Stimulated activated naive B cell treated with anti-CD40 and anti-IgM and Interleukin-4, amounts not matched to agents 10 μg/mL and 1 μg/mL and 100 μg/mL, for 72 hours (primary cell): Measurements from ENCODE around the gene LDHB.

Source experiments
- ATAC-seq, 2 donors: fragments of 150-1000 bp; cut with Tn5 transposase; replicated peaks; 2 replicates each; pipeline ENCODE4 v1.10.0; 2021; ENCODE audit warnings: moderate library complexity in 1 of 2
- DNase-seq: peaks from one replicate; pipeline ENCODE4 v3.0.0; 2021
- H3K27ac Mint-ChIP-seq: one replicate; pipeline ENCODE4 v1.8.0; 2022; ENCODE audit warnings: mild to moderate bottlenecking, mixed read lengths
- H3K27me3 Mint-ChIP-seq, 2 donors: one replicate each; pipeline ENCODE4 v1.8.0; 2022; ENCODE audit warnings: mixed read lengths in 2 of 2
- H3K36me3 Mint-ChIP-seq, 2 donors: one replicate each; pipeline ENCODE4 v1.8.0; 2022; ENCODE audit warnings: mixed read lengths in 2 of 2, mild to moderate bottlenecking in 1 of 2
- H3K4me1 Mint-ChIP-seq, 2 donors: one replicate each; pipeline ENCODE4 v1.8.0; 2022; ENCODE audit warnings: mixed read lengths in 2 of 2, mild to moderate bottlenecking in 1 of 2
- H3K4me3 Mint-ChIP-seq, 2 donors: one replicate each; pipeline ENCODE4 v1.8.0; 2022; ENCODE audit warnings: mild to moderate bottlenecking in 2 of 2, mixed read lengths in 2 of 2, moderate library complexity in 1 of 2
- H3K9me3 Mint-ChIP-seq, 2 donors: one replicate each; pipeline ENCODE4 v1.8.0; 2022; ENCODE audit warnings: mixed read lengths in 2 of 2, mild to moderate bottlenecking in 1 of 2

Gene LDHB

DNA sequence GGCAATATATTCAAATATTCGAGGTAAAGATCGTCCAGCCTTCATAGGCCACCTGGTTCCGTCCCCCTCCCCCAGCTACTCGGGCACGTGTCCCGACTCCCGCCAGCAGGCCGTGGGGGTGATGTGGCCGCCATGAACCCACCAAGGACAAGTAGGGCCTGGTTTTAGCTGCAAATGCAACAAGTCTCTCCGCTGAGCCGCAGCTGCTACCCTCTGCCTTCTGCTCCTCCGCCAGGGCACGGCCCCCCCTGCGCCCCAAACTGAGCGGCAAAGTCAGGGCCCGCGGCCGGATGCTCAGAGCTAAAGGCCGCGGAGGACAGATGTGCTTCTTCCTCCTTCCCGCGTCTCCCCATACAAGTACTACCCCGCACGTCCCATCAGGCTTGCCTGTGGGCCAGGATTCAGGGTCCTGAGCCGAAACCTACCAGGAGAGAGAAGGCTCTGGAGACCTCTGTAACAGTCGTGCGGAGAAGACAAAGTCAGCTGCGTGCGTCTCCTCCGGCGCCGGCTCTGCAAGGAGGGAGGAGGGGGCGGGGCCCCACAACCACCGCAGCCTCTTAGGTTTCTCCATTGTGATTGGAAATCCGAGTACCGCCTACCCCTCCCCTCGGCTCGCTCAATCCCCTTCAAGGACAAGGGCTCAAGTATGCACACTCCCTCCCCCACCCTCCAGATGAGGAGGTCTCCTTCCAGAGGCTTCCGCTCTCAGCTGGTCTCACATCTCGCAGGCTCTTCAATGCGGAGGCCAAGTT is at the start of gene LDHB:
Gene LDHB (minus strand): TSS at position 517 of the 752 bp plus-strand sequence. CDS start 3,171 bp downstream, outside the sequence.
- Mint-ChIP-seq H3K27ac (peak within 1 kb of the TSS; percentile 97), H3K4me1 (peaks cover 10 to 24% of the 10 kb centered on the region in 2 donors), H3K4me3 (peak within 1 kb of the TSS; percentile 91 to 92), H3K36me3 (peaks cover 12 to 24% of the 10 kb centered on the region in 2 donors), H3K9me3 (no peaks in the 10 kb centered on the region), H3K27me3 (no peaks in the 10 kb centered on the region)
- peak; percentile 90 for DNase-seq
- peak; percentile 95 to 96 for ATAC-seq

GRCh38 chr12:21704847-21705246 is 47.2 kb upstream of the LDHB start:
- ATAC-seq: no peak

GRCh38 chr12:21699851-21700250 is 42.2 kb upstream of the LDHB start:
- H3K27me3 Mint-ChIP-seq: no peaks in the 10 kb centered on the region
- no peaks in the 10 kb centered on the region for H3K36me3 Mint-ChIP-seq
- no peak for ATAC-seq
- H3K4me1 Mint-ChIP-seq: no peaks in the 10 kb centered on the region
- peaks cover 0 to 2% of the 10 kb centered on the region in 2 donors for H3K9me3 Mint-ChIP-seq
- no peak overlapping the region for H3K4me3 Mint-ChIP-seq
- no peak overlapping the region for H3K27ac Mint-ChIP-seq
- no peak for DNase-seq

More at GRCh38 chr12:21704847-21705246, 47.2 kb upstream of the LDHB start:
- H3K4me3 Mint-ChIP-seq: no peak overlapping the region
- no peaks in the 10 kb centered on the region for H3K36me3 Mint-ChIP-seq
- no peaks in the 10 kb centered on the region for H3K4me1 Mint-ChIP-seq
- no peak for DNase-seq
- H3K27me3 Mint-ChIP-seq: peaks cover 4 to 6% of the 10 kb centered on the region in 2 donors
- H3K9me3 Mint-ChIP-seq: peaks cover 0 to 2% of the 10 kb centered on the region in 2 donors
- H3K27ac Mint-ChIP-seq: no peak overlapping the region

- H3K9me3 Mint-ChIP-seq: no peaks in the 10 kb centered on the region
- no peaks in the 10 kb centered on the region for H3K27me3 Mint-ChIP-seq
- no peak overlapping the region for H3K4me3 Mint-ChIP-seq
- ATAC-seq (no peak), DNase-seq (no peak)
- H3K4me1 Mint-ChIP-seq: no peaks in the 10 kb centered on the region
- H3K27ac Mint-ChIP-seq: no peak overlapping the region
- H3K36me3 Mint-ChIP-seq: no peaks in the 10 kb centered on the region
Measured at GRCh38 chr12:21697904-21698630, 40.4 kb upstream of the LDHB start.

- H3K4me3 Mint-ChIP-seq: no peak overlapping the region
- no peaks in the 10 kb centered on the region for H3K27me3 Mint-ChIP-seq
- H3K27ac Mint-ChIP-seq: no peak overlapping the region
- H3K9me3 Mint-ChIP-seq: no peaks in the 10 kb centered on the region
- DNase-seq (no peak), ATAC-seq (no peak)
- no peaks in the 10 kb centered on the region for H3K4me1 Mint-ChIP-seq
- H3K36me3 Mint-ChIP-seq: no peaks in the 10 kb centered on the region
Measured at GRCh38 chr12:21696625-21697024, 39.0 kb upstream of the LDHB start.

- Mint-ChIP-seq H3K27me3 (no peaks in the 10 kb centered on the region), H3K36me3 (no peaks in the 10 kb centered on the region), H3K4me3 (no peak overlapping the region), H3K9me3 (no peaks in the 10 kb centered on the region), H3K4me1 (no peaks in the 10 kb centered on the region), H3K27ac (no peak overlapping the region)
- DNase-seq (no peak), ATAC-seq (no peak)
Measured at GRCh38 chr12:21695986-21696385, 38.3 kb upstream of the LDHB start.

DNA sequence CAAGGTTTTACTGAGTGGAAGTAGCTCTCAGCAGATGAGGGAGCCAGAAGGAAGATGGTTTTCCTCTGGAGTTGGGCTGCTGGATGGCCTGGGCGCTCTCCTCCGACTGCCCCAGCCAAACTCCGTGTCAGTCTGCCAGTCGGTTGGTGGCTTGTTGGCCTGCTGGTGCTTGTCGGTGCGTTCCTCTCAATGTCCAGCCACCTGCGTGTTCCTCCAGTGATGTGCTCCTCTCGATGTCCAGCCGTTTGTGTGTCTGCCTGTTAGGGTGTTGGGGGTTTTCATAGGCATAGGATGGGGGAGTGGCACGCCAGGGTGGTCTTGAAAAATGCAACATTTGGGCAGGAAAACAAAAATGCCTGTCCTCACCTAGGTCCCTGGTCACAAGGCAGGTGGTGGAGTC is 37.0 kb upstream of the LDHB start:
- Mint-ChIP-seq H3K4me3 (no peak overlapping the region), H3K36me3 (no peaks in the 10 kb centered on the region), H3K27me3 (no peaks in the 10 kb centered on the region), H3K4me1 (no peaks in the 10 kb centered on the region), H3K9me3 (peaks cover 3% of the 10 kb centered on the region in 2 donors), H3K27ac (no peak overlapping the region)
- DNase-seq (no peak), ATAC-seq (no peak)

DNA sequence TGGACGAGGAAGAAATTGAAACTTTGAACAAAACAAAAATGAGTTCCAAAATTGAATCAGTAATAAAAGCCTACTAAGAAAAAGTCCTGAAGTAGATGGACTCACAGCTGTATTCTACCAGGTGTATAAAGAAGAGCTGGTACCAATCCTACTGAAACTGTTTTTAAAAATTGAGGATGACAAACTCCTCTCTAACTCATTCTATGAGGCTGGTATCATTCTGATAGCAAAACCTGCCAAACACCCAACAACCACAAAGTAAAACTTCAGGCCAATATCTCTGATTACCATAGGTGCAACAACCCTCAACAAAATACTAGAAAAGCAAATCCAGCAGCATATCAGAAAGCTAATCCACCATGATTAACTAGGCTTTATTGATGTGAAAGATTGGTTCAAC is 33.9 kb upstream of the LDHB start:
- ATAC-seq (no peak), DNase-seq (no peak)
- Mint-ChIP-seq H3K36me3 (peaks cover 3 to 4% of the 10 kb centered on the region in 2 donors), H3K4me3 (no peak overlapping the region), H3K27ac (no peak overlapping the region), H3K9me3 (peaks cover 10 to 13% of the 10 kb centered on the region in 2 donors), H3K4me1 (no peaks in the 10 kb centered on the region), H3K27me3 (no peaks in the 10 kb centered on the region)

GRCh38 chr12:21690704-21691368 is 33.2 kb upstream of the LDHB start:
- no peak overlapping the region for H3K4me3 Mint-ChIP-seq
- no peaks in the 10 kb centered on the region for H3K4me1 Mint-ChIP-seq
- H3K9me3 Mint-ChIP-seq: peaks cover 10 to 13% of the 10 kb centered on the region in 2 donors
- no peaks in the 10 kb centered on the region for H3K27me3 Mint-ChIP-seq
- H3K36me3 Mint-ChIP-seq: peaks cover 3 to 4% of the 10 kb centered on the region in 2 donors
- ATAC-seq (no peak), DNase-seq (no peak)
- H3K27ac Mint-ChIP-seq: no peak overlapping the region

GRCh38 chr12:21683115-21683514 is 25.5 kb upstream of the LDHB start:
- Mint-ChIP-seq H3K9me3 (no peaks in the 10 kb centered on the region), H3K4me1 (no peaks in the 10 kb centered on the region), H3K36me3 (no peaks in the 10 kb centered on the region), H3K4me3 (no peak overlapping the region), H3K27me3 (no peaks in the 10 kb centered on the region), H3K27ac (no peak overlapping the region)
- DNase-seq (no peak), ATAC-seq (no peak)

DNA sequence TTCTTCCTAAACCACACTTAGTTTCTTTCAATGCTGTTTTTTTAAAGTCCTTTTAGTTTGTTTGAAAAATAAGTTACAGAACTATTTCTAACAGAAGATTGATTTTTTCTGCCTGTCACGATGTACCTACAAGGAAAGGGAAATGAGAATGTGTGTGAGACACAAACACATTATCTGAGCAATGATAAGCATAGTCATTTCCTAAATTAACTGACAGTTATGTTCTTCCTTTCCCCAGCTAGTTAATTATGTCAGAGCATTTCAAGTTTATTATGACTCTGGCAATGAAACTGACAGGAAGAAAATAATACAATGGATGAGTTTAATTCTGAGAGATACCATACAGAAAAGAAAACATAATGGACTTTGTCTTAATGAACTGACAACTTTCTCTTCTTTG is 21.3 kb upstream of the LDHB start:
- Mint-ChIP-seq H3K4me3 (no peak overlapping the region), H3K4me1 (no peaks in the 10 kb centered on the region), H3K36me3 (no peaks in the 10 kb centered on the region), H3K9me3 (no peaks in the 10 kb centered on the region), H3K27me3 (peaks cover 4 to 12% of the 10 kb centered on the region in 2 donors), H3K27ac (no peak overlapping the region)
- no peak for DNase-seq
- no peak for ATAC-seq

GRCh38 chr12:21677622-21678277 is 20.1 kb upstream of the LDHB start:
- no peak overlapping the region for H3K27ac Mint-ChIP-seq
- H3K4me3 Mint-ChIP-seq: no peak overlapping the region
- no peaks in the 10 kb centered on the region for H3K36me3 Mint-ChIP-seq
- no peak for ATAC-seq
- H3K27me3 Mint-ChIP-seq: peaks cover 4 to 12% of the 10 kb centered on the region in 2 donors
- no peaks in the 10 kb centered on the region for H3K4me1 Mint-ChIP-seq
- H3K9me3 Mint-ChIP-seq: no peaks in the 10 kb centered on the region
- no peak for DNase-seq

DNA sequence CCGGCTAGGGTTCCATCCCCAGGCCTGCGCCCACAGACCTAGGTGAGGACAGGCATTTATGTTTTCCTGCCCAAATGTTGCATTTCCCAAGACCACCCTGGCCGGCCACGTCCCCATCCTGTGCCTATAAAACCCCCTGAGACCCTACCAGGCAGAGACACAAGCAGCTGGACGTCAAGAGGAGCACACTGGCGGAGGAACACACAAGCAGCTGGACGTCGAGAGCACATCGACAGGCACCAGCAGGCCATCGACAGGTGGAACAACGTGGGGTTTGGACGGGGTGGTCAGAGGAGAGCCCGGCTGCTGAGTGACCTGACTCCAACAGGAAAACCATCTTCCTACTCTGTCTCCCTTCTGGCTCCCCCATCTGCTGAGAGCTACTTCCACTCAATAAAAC is 19.6 kb upstream of the LDHB start:
- DNase-seq (no peak), ATAC-seq (no peak)
- H3K27ac Mint-ChIP-seq: no peak overlapping the region
- H3K27me3 Mint-ChIP-seq: peaks cover 5 to 12% of the 10 kb centered on the region in 2 donors
- no peaks in the 10 kb centered on the region for H3K4me1 Mint-ChIP-seq
- H3K36me3 Mint-ChIP-seq: no peaks in the 10 kb centered on the region
- no peaks in the 10 kb centered on the region for H3K9me3 Mint-ChIP-seq
- no peak overlapping the region for H3K4me3 Mint-ChIP-seq

GRCh38 chr12:21676776-21677175 is 19.1 kb upstream of the LDHB start:
- ATAC-seq (peak in 1 of 2 donors; percentile 27), DNase-seq (no peak)
- peaks cover 9 to 12% of the 10 kb centered on the region in 2 donors for H3K27me3 Mint-ChIP-seq
- H3K4me1 Mint-ChIP-seq: no peaks in the 10 kb centered on the region
- no peak overlapping the region for H3K4me3 Mint-ChIP-seq
- no peaks in the 10 kb centered on the region for H3K36me3 Mint-ChIP-seq
- no peaks in the 10 kb centered on the region for H3K9me3 Mint-ChIP-seq
- H3K27ac Mint-ChIP-seq: no peak overlapping the region
